ENCODE results near the gene CNTNAP2. TPM values are rescaled to one million over a fixed set of nuclear protein-coding genes. Genes with fewer than 3 reads are reported as not detected.

CNTNAP2 gene
- total and polyA plus RNA-seq, 2 of the 8 experiments (the other 6 are each of a cell fraction or from before 2014, with no cell fraction given) = 27.9 to 71.0 TPM

DNA sequence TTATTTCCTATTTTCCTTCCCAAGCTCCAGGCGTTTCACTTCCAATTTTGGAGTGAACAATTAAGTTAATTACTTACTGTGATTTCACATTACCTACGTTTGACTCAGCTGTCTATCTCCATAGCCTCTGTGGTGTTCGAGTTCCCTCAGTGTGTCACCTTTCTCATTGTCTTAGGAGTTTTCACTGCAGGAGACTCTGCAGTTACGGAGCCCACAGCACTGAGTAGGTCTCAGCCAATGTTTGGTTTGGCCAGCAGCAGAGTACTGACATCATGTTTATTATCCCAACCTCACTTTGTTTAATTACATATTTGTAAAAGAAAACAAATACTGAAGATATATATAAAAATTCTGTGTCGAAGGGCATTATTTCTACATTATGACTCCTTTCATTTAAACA is 1123.9 kb downstream of the CNTNAP2 start:
- Histone ChIP-seq H3K4me3 (ENCODE audit: extremely low read depth in 1 of 4, insufficient read depth in 2 of 4, low read depth in 3 of 4, low read length in 4 of 4) (no peak overlapping the region), H3K14ac (ENCODE audit: insufficient read length) (no peak overlapping the region), H2BK15ac (ENCODE audit: low read length) (no peak overlapping the region), H3K9me3 (ENCODE audit: insufficient read depth in 2 of 2, low read depth in 1 of 2, low read length in 1 of 2) (no peaks in the 10 kb centered on the region), H3K4ac (replicated peaks; ENCODE audit: insufficient read length, low read depth, low read length) (no peak overlapping the region), H3K36me3 (ENCODE audit: control insufficient read depth in 2 of 4, insufficient read depth in 4 of 4, low read length in 3 of 4) (no peaks in the 10 kb centered on the region), H4K20me1 (replicated peaks in 1 of 2; ENCODE audit: control insufficient read depth in 1 of 2, insufficient read depth in 2 of 2, low read length in 2 of 2) (no peaks in the 10 kb centered on the region), H3K4me2 (ENCODE audit: insufficient read depth in 1 of 2, low read depth in 2 of 2, low read length in 2 of 2) (no peak overlapping the region), H2AFZ (ENCODE audit: low read length) (no peak overlapping the region), H3K27ac (ENCODE audit: low read depth, low read length) (no peak overlapping the region), H2BK5ac (ENCODE audit: low read depth, low read length) (no peak overlapping the region), H2BK20ac (ENCODE audit: low read length) (no peak overlapping the region), H3K4me1 (replicated peaks in 1 of 4; ENCODE audit: control insufficient read depth in 3 of 4, insufficient read depth in 4 of 4, low read length in 3 of 4) (no peaks in the 10 kb centered on the region), H3K79me1 (ENCODE audit: low read depth, low read length) (no peaks in the 10 kb centered on the region), H2AK5ac (ENCODE audit: low read depth, low read length) (no peak overlapping the region), H4K5ac (ENCODE audit: insufficient read length, low read depth, low read length) (no peak overlapping the region), H3K27me3 (replicated peaks in 1 of 4; ENCODE audit: control insufficient read depth in 3 of 4, extremely low read depth in 1 of 4, insufficient read depth in 3 of 4, low read length in 3 of 4) (no peaks in the 10 kb centered on the region), H4K8ac (ENCODE audit: extremely low read depth, insufficient read depth, low read length) (no peak overlapping the region), H3K9ac (replicated peaks in 1 of 4; ENCODE audit: extremely low read depth in 1 of 4, low read depth in 3 of 4, low read length in 3 of 4) (no peak overlapping the region), H2BK120ac (replicated peaks; ENCODE audit: low read depth, low read length) (no peak overlapping the region), H3K23ac (ENCODE audit: insufficient read length) (no peak overlapping the region), H3K23me2 (ENCODE audit: low read depth, low read length) (no peaks in the 10 kb centered on the region), H3K56ac (replicated peaks; ENCODE audit: insufficient read length, low read depth, low read length) (no peak overlapping the region), H4K91ac (replicated peaks; ENCODE audit: insufficient read length, low read length) (no peak overlapping the region), H2BK12ac (ENCODE audit: low read depth, low read length) (no peak overlapping the region), H3K79me2 (ENCODE audit: control insufficient read depth in 1 of 2, insufficient read depth in 2 of 2, low read length in 2 of 2) (no peaks in the 10 kb centered on the region), H3K18ac (ENCODE audit: extremely low read depth, low read length) (no peak overlapping the region)
- ChIA-PET CTCF (ENCODE audit: partially characterized antibody) (interaction anchor here (0.6 to 1.3 kb wide), 4 partner anchors 10 to 846 kb away, joined by 3 to 4 read pairs (median 3); no protein-coding TSS in a partner anchor), POLR2A (ENCODE audit: partially characterized antibody) (no interaction called here)
- no peak for TF ChIP-seq YY1 (IDR thresholded peaks at IDR 0.05; ENCODE audit: low read depth, low read length)
- no peak for TF ChIP-seq RFX5 (IDR thresholded peaks at IDR 0.05; ENCODE audit: borderline replicate concordance, low read depth, low read length)
- no peak for TF ChIP-seq TCF12 (IDR thresholded peaks at IDR 0.05; ENCODE audit: low read depth, low read length)
- TF ChIP-seq RAD21 (IDR thresholded peaks at IDR 0.05 in 1 of 2, conservative IDR thresholded peaks at IDR 0.05 in 1 of 2; ENCODE audit: low read depth in 2 of 2, low read length in 2 of 2) = no peak
- no peak for TF ChIP-seq KDM1A (IDR thresholded peaks at IDR 0.05; ENCODE audit: borderline replicate concordance, low read length)
- TF ChIP-seq KDM5A (IDR thresholded peaks at IDR 0.05; ENCODE audit: low read length) = no peak
- no peak for TF ChIP-seq CBX8 (IDR thresholded peaks at IDR 0.05; ENCODE audit: borderline replicate concordance, low read depth, low read length)
- no peak for TF ChIP-seq POLR2AphosphoS5 (IDR thresholded peaks at IDR 0.05; ENCODE audit: low read depth, low read length)
- no peak for TF ChIP-seq TEAD4 (IDR thresholded peaks at IDR 0.05; ENCODE audit: low read depth, low read length)
- TF ChIP-seq EZH2 (IDR thresholded peaks at IDR 0.05; ENCODE audit: low read depth, low read length, severe bottlenecking) = no peak
- no peak for TF ChIP-seq CHD1 (IDR thresholded peaks at IDR 0.05; ENCODE audit: low read depth, low read length)
- TF ChIP-seq POU5F1 (IDR thresholded peaks at IDR 0.05; ENCODE audit: low read depth, low read length) = no peak
- TF ChIP-seq POLR2A (IDR thresholded peaks at IDR 0.05; ENCODE audit: control extremely low read depth in 1 of 2, low read depth in 2 of 2, low read length in 2 of 2) = no peak
- 86% methylated on average over 5 of the region's 5 CpGs; no CpG with 5 or more reads in 1 of the 2 experiments for WGBS, 2 experiments (ENCODE audit: extremely low coverage in 1 of 2, insufficient coverage in 1 of 2, insufficient read length in 1 of 2, insufficient replicate concordance in 2 of 2, low coverage in 1 of 2, low lambda C conversion rate in 2 of 2, missing lambda C conversion rate in 1 of 2)
- FAIRE-seq (no peak), DNase-seq (ENCODE audit: low read depth in 1 of 2, low spot score in 2 of 2) (no peak)
